HepG2 (cell line): ENCODE measurements around the gene ZNF282. TPM values are rescaled to one million over a fixed set of nuclear protein-coding genes. Genes with fewer than 3 reads are reported as not detected.
A peak's percentile ranks its signal among the peaks of the same experiment; 100 is the strongest.

Source experiments
- ATM ChIP-seq: fragments of 450-650 bp; IDR thresholded peaks from 2 replicates; pipeline ENCODE4 v1.7.1; 2017; ENCODE audit warnings: mild to moderate bottlenecking, borderline replicate concordance
- CSRNP2 ChIP-seq: sonication (generic); formaldehyde crosslinking; conservative IDR thresholded peaks from 2 replicates; pipeline ENCODE4 v1.8.0; 2022; ENCODE audit warnings: low read depth, missing genetic modification reagents
- FOXK1 ChIP-seq: sonication (generic); formaldehyde crosslinking; IDR thresholded peaks from 2 replicates; pipeline ENCODE4 v1.4.0; 2020; ENCODE audit warnings: low read depth, missing genetic modification reagents, borderline replicate concordance
- GATA4 ChIP-seq: sonication (generic); IDR thresholded peaks from 2 replicates; pipeline ENCODE4 v1.6.1; 2016; ENCODE audit warnings: antibody characterized with exemption, low read depth, borderline replicate concordance
- HMG20A ChIP-seq: IDR thresholded peaks from 2 replicates; pipeline ENCODE4 v1.6.1; 2016; ENCODE audit warnings: borderline replicate concordance
- HMG20B ChIP-seq: conservative IDR thresholded peaks from 2 replicates; pipeline ENCODE4 v1.6.1; 2016; ENCODE audit warnings: missing genetic modification reagents, missing compliant biosample characterization
- KAT2B ChIP-seq: fragments of 150-350 bp; IDR thresholded peaks from 2 replicates; pipeline ENCODE4 v1.6.1; 2014; ENCODE audit warnings: low read depth, low read length, borderline replicate concordance
- MEF2D ChIP-seq: sonication (generic); formaldehyde crosslinking; IDR thresholded peaks from 2 replicates; pipeline ENCODE4 v1.5.1; 2020; ENCODE audit warnings: mild to moderate bottlenecking, missing genetic modification reagents
- NAIF1 ChIP-seq: sonication (generic); formaldehyde crosslinking; IDR thresholded peaks from 2 replicates; pipeline ENCODE4 v1.5.0; 2020; ENCODE audit warnings: mild to moderate bottlenecking, missing genetic modification reagents, borderline replicate concordance
- POLR2G ChIP-seq: fragments of 200-400 bp; formaldehyde crosslinking; IDR thresholded peaks from 2 replicates; pipeline ENCODE4 v1.6.1; 2018; ENCODE audit warnings: mild to moderate bottlenecking, low read depth, low read length, moderate library complexity
- RXRB ChIP-seq: IDR thresholded peaks from 2 replicates; pipeline ENCODE4 v1.6.1; 2016; ENCODE audit warnings: borderline replicate concordance, missing genetic modification reagents, missing compliant biosample characterization
- STAT5B ChIP-seq: sonication (generic); formaldehyde crosslinking; IDR thresholded peaks from 2 replicates; pipeline ENCODE4 v1.4.0; 2020; ENCODE audit warnings: missing genetic modification reagents
- THRA ChIP-seq: sonication (generic); formaldehyde crosslinking; IDR thresholded peaks from 2 replicates; pipeline ENCODE4 v1.4.0; 2020; ENCODE audit warnings: missing genetic modification reagents, borderline replicate concordance
- TSC22D2 ChIP-seq: sonication (generic); formaldehyde crosslinking; IDR thresholded peaks from 2 replicates; pipeline ENCODE4 v1.5.1; 2020; ENCODE audit warnings: missing genetic modification reagents, mild to moderate bottlenecking, borderline replicate concordance
- ZFP62 ChIP-seq: sonication (generic); formaldehyde crosslinking; IDR thresholded peaks from 2 replicates; pipeline ENCODE4 v1.4.0; 2020; ENCODE audit warnings: missing genetic modification reagents
- ZNF136 ChIP-seq: sonication (generic); formaldehyde crosslinking; IDR thresholded peaks from 2 replicates; pipeline ENCODE4 v1.8.1; 2022; ENCODE audit warnings: low read depth, mild to moderate bottlenecking, moderate library complexity, missing genetic modification reagents
- ZNF335 ChIP-seq: sonication (generic); formaldehyde crosslinking; IDR thresholded peaks from 2 replicates; pipeline ENCODE4 v1.4.0; 2020; ENCODE audit warnings: missing genetic modification reagents
- ZNF350 ChIP-seq: sonication (generic); formaldehyde crosslinking; IDR thresholded peaks from 2 replicates; pipeline ENCODE4 v1.4.0; 2020; ENCODE audit warnings: mild to moderate bottlenecking, low read depth, missing genetic modification reagents, borderline replicate concordance
- ZNF362 ChIP-seq: sonication (generic); formaldehyde crosslinking; IDR thresholded peaks from 2 replicates; pipeline ENCODE4 v1.4.0; 2020; ENCODE audit warnings: missing genetic modification reagents, mild to moderate bottlenecking, borderline replicate concordance
- ZNF484 ChIP-seq: sonication (generic); formaldehyde crosslinking; IDR thresholded peaks from 2 replicates; pipeline ENCODE4 v1.5.1; 2020; ENCODE audit warnings: mild to moderate bottlenecking, low read depth, missing genetic modification reagents, borderline replicate concordance
- ZNF580 ChIP-seq: IDR thresholded peaks from 2 replicates; pipeline ENCODE4 v1.6.1; 2016; ENCODE audit warnings: low read depth, borderline replicate concordance
- ZNF598 ChIP-seq: sonication (generic); formaldehyde crosslinking; IDR thresholded peaks from 2 replicates; pipeline ENCODE4 v1.5.1; 2020; ENCODE audit warnings: mild to moderate bottlenecking, missing genetic modification reagents, borderline replicate concordance
- ZNF703 ChIP-seq: sonication (generic); formaldehyde crosslinking; IDR thresholded peaks from 2 replicates; pipeline ENCODE4 v1.5.1; 2020; ENCODE audit warnings: missing genetic modification reagents, mild to moderate bottlenecking, moderate library complexity, borderline replicate concordance
- ZNF761 ChIP-seq: sonication (generic); formaldehyde crosslinking; conservative IDR thresholded peaks from 2 replicates; pipeline ENCODE4 v1.4.0; 2020; ENCODE audit warnings: mild to moderate bottlenecking, missing genetic modification reagents
- ZNF790 ChIP-seq: sonication (generic); formaldehyde crosslinking; IDR thresholded peaks from 2 replicates; pipeline ENCODE4 v1.8.0; 2022; ENCODE audit warnings: missing genetic modification reagents, mild to moderate bottlenecking, borderline replicate concordance
- ZNF879 ChIP-seq: sonication (generic); formaldehyde crosslinking; IDR thresholded peaks from 2 replicates; pipeline ENCODE4 v1.8.1; 2023; ENCODE audit warnings: missing genetic modification reagents
- polyA plus RNA-seq, 8 experiments: library from polyadenylated mRNA; depleted of rRNA in 3 of 8; stranded (reverse) in 7 of 8; unstranded in 1 of 8; fragments of >200 nt; fragmentation: Illumina TruSeq in 4 of 8; extraction: Trizol in 4 of 8; gene quantifications; 2 replicates each; pipeline versions ENCODE4 v1.2.1 to v1.2.3, GENCODE V29; 2011 to 2016; ENCODE audit warnings: low read depth in 4 of 8, missing spikeins in 1 of 8, mixed read lengths in 1 of 8; ENCODE audit not compliant: insufficient read depth in 1 of 8
- total RNA-seq, 5 experiments: library from RNA; depleted of rRNA; stranded (reverse); fragments of >200 nt; fragmentation: Illumina TruSeq; extraction: Trizol; gene quantifications; 2 replicates each; pipeline ENCODE4 v1.2.3, GENCODE V29; 2016; ENCODE audit warnings: low read depth in 1 of 5

Gene ZNF282
- total and polyA plus RNA-seq, 2 of the 13 experiments (the other 11 are each of a cell fraction or from before 2014, with no cell fraction given) = 9.1 to 20.9 TPM

- TF ChIP-seq ZFP62 (no peak), ZNF580 (peak; percentile 92), ZNF484 (CRISPR knock-in tag) (no peak), MEF2D (CRISPR knock-in tag) (no peak), ZNF703 (CRISPR knock-in tag) (no peak), ZNF761 (0 out of 2 replicates have a peak, but pooled peaks have one; percentile 35), ZNF362 (CRISPR knock-in tag) (peak; percentile 37; the same call in 1 of the 2 replicates), THRA (peak; percentile 46; the same call in 1 of the 2 replicates), ZNF598 (CRISPR knock-in tag) (no peak), GATA4 (0 out of 2 replicates have a peak, but pooled peaks have one; percentile 34), RXRB (CRISPR knock-in tag) (peak; percentile 65), ZNF136 (CRISPR knock-in tag) (no peak), FOXK1 (CRISPR knock-in tag) (peak; percentile 99), ZNF350 (CRISPR knock-in tag) (peak; percentile 93; the same call in 1 of the 2 replicates), CSRNP2 (CRISPR knock-in tag) (no peak), STAT5B (no peak; the same call in 1 of the 2 replicates), ZNF879 (no peak), TSC22D2 (0 out of 2 replicates have a peak, but pooled peaks have one; percentile 53), ATM (no peak), NAIF1 (CRISPR knock-in tag) (no peak), ZNF790 (CRISPR knock-in tag) (no peak; the same call in 1 of the 2 replicates), HMG20B (CRISPR knock-in tag) (no peak), HMG20A (CRISPR knock-in tag) (0 out of 2 replicates have a peak, but pooled peaks have one; percentile 14), KAT2B (no peak), ZNF335 (peak; percentile 49; the same call in 1 of the 2 replicates), POLR2G (peak; percentile 85)
Observed at GRCh38 chr7:149239345-149240143, 44.2 kb downstream of the ZNF282 start, which contains the start of gene ZNF212 (continued).
